Glutamatergic neuron (in vitro differentiated cells): Measurements from ENCODE around the gene LCN2. TPM values are rescaled to one million over a fixed set of nuclear protein-coding genes. Genes with fewer than 3 reads are reported as not detected.
A peak's percentile ranks its signal among the peaks of the same experiment; 100 is the strongest.

Experiments used
- DNase-seq: peaks from one replicate; pipeline ENCODE4 v3.0.0; 2022
- H3K27ac Mint-ChIP-seq: one replicate; pipeline ENCODE4 v1.8.0; 2020; ENCODE audit warnings: mild to moderate bottlenecking, mixed read lengths, inconsistent platforms; ENCODE audit not compliant: unreplicated experiment
- H3K27me3 Mint-ChIP-seq: one replicate; pipeline ENCODE4 v1.8.0; 2020; ENCODE audit warnings: mild to moderate bottlenecking, moderate library complexity, mixed read lengths, inconsistent platforms; ENCODE audit not compliant: unreplicated experiment
- H3K36me3 Mint-ChIP-seq: one replicate; pipeline ENCODE4 v1.8.0; 2020; ENCODE audit warnings: mild to moderate bottlenecking, mixed read lengths, inconsistent platforms; ENCODE audit not compliant: unreplicated experiment
- H3K4me1 Mint-ChIP-seq: one replicate; pipeline ENCODE4 v1.8.0; 2020; ENCODE audit warnings: mild to moderate bottlenecking, low read depth, mixed read lengths, inconsistent platforms; ENCODE audit not compliant: unreplicated experiment
- H3K4me3 Mint-ChIP-seq: one replicate; pipeline ENCODE4 v1.8.0; 2020; ENCODE audit warnings: mild to moderate bottlenecking, mixed read lengths, inconsistent platforms; ENCODE audit not compliant: unreplicated experiment
- H3K9me3 Mint-ChIP-seq: one replicate; pipeline ENCODE4 v1.8.0; 2020; ENCODE audit warnings: mild to moderate bottlenecking, moderate library complexity, mixed read lengths, inconsistent platforms; ENCODE audit not compliant: unreplicated experiment
- CTCF ChIP-seq: fragments of 200-600 bp; sonication (generic); IDR thresholded peaks from one replicate; pipeline ENCODE4 v1.5.0; 2021; ENCODE audit not compliant: partially characterized antibody, unreplicated experiment
- total RNA-seq: library from RNA; stranded (reverse); fragmentation: NEBNext Ultra II Directional; extraction: Animal tissue kit (Norgen Biotek cat#: 25700); gene quantifications from one replicate; pipeline ENCODE4 v1.2.1, GENCODE V29; 2021; ENCODE audit not compliant: unreplicated experiment

Gene LCN2
- total RNA-seq, 1 donor from 2014 or later, result not detected

GRCh38 chr9:128125580-128126354 is 23.5 kb upstream of the LCN2 start:
- peak; percentile 27 for DNase-seq
- peaks cover 14% of the 10 kb centered on the region for H3K4me1 Mint-ChIP-seq
- TF ChIP-seq CTCF, result no peak
- peak overlapping the region; percentile 75 for H3K4me3 Mint-ChIP-seq
- peaks cover 11% of the 10 kb centered on the region for H3K9me3 Mint-ChIP-seq
- H3K36me3 Mint-ChIP-seq, result no peaks in the 10 kb centered on the region
- peaks cover 5% of the 10 kb centered on the region for H3K27me3 Mint-ChIP-seq
- peak overlapping the region; percentile 8 for H3K27ac Mint-ChIP-seq

- peaks cover 23% of the 10 kb centered on the region for H3K4me1 Mint-ChIP-seq
- H3K36me3 Mint-ChIP-seq, result no peaks in the 10 kb centered on the region
- peaks cover 13% of the 10 kb centered on the region for H3K9me3 Mint-ChIP-seq
- H3K27ac Mint-ChIP-seq, result peak within 1 kb of the TSS; percentile 98
- peak within 1 kb of the TSS; percentile 97 for H3K4me3 Mint-ChIP-seq
- TF ChIP-seq CTCF, result no peak
- DNase-seq, result peak; percentile 87
- peaks cover 8% of the 10 kb centered on the region for H3K27me3 Mint-ChIP-seq
Observed at GRCh38 chr9:128127568-128127989, 21.7 kb upstream of the LCN2 start, which contains the start of gene PTGES2. Gene PTGES2, minus strand, starts transcription at chr9:128127729. Its CDS starts 12 bp downstream, at chr9:128127717.

GRCh38 chr9:128127990-128128835 is 21.0 kb upstream of the LCN2 start:
- peaks cover 9% of the 10 kb centered on the region for H3K27me3 Mint-ChIP-seq

GRCh38 chr9:128128836-128129590 is 20.2 kb upstream of the LCN2 start:
- no peak for TF ChIP-seq CTCF
- Mint-ChIP-seq H3K36me3 (peaks cover 6% of the 10 kb centered on the region), H3K4me3 (peak overlapping the region; percentile 92), H3K4me1 (peaks cover 37% of the 10 kb centered on the region), H3K27ac (peak overlapping the region; percentile 84), H3K9me3 (peaks cover 19% of the 10 kb centered on the region), H3K27me3 (peaks cover 11% of the 10 kb centered on the region)
- peak; percentile 52 for DNase-seq

More at GRCh38 chr9:128127990-128128835, 21.0 kb upstream of the LCN2 start:
- Mint-ChIP-seq H3K9me3 (peaks cover 17% of the 10 kb centered on the region), H3K4me1 (peaks cover 29% of the 10 kb centered on the region), H3K36me3 (no peaks in the 10 kb centered on the region), H3K27ac (peak overlapping the region; percentile 98), H3K4me3 (peak overlapping the region; percentile 97)
- peak; percentile 88 for DNase-seq
- TF ChIP-seq CTCF, result no peak
